H1 (cell line): ENCODE data around the gene ACAD10. TPM values are rescaled to one million over a fixed set of nuclear protein-coding genes. Genes with fewer than 3 reads are reported as not detected.
A peak's percentile ranks its signal among the peaks of the same experiment; 100 is the strongest.

Source experiments
- CTCF ChIA-PET: fragments of 300-600 bp; sonication (Branson Sonifier 250); formaldehyde crosslinking; loops from one replicate; lab custom pipeline; 2021; ENCODE audit not compliant: partially characterized antibody; lab: Charles Lee
- POLR2A ChIA-PET: fragments of 300-600 bp; sonication (Branson Sonifier 250); formaldehyde crosslinking; loops from one replicate; lab custom pipeline; 2021; ENCODE audit warnings: inconsistent platforms; ENCODE audit not compliant: partially characterized antibody; lab: Charles Lee
- DNase-seq, 2 experiments: peaks; one replicate each; pipeline versions ENCODE4 v3.0.0 to v3.0.0-alpha.2; 2010 to 2022; ENCODE audit warnings: low spot score in 2 of 2, low read depth in 1 of 2, mixed read lengths in 1 of 2
- FAIRE-seq: peaks from 2 replicates; lab custom pipeline; 2011; peaks lifted over from hg19 to GRCh38; lab: Jason Lieb, UNC
- H2AFZ ChIP-seq: 2 replicates; pipeline ENCODE4 v1.8.1; 2012; ENCODE audit warnings: low read length, inconsistent platforms
- H2AK5ac ChIP-seq: 2 replicates; pipeline ENCODE4 v1.6.1; 2013; ENCODE audit warnings: low read depth, low read length
- H2BK120ac ChIP-seq: replicated peaks from 2 replicates; pipeline ENCODE3; 2013; ENCODE audit warnings: low read depth, low read length, inconsistent platforms
- H2BK12ac ChIP-seq: 2 replicates; pipeline ENCODE4 v1.6.1; 2013; ENCODE audit warnings: low read depth, low read length
- H2BK15ac ChIP-seq: 2 replicates; pipeline ENCODE4 v1.6.1; 2013; ENCODE audit warnings: low read length
- H2BK20ac ChIP-seq: 2 replicates; pipeline ENCODE4 v1.6.1; 2013; ENCODE audit warnings: low read length
- H2BK5ac ChIP-seq: 2 replicates; pipeline ENCODE4 v1.6.1; 2013; ENCODE audit warnings: low read depth, low read length
- H3K14ac ChIP-seq: 2 replicates; pipeline ENCODE4 v1.6.1; 2013; ENCODE audit warnings: inconsistent platforms; ENCODE audit not compliant: insufficient read length
- H3K18ac ChIP-seq: 2 replicates; pipeline ENCODE4 v1.6.1; 2013; ENCODE audit warnings: low read length; ENCODE audit errors: extremely low read depth
- H3K23ac ChIP-seq: 2 replicates; pipeline ENCODE4 v1.6.1; 2013; ENCODE audit warnings: inconsistent platforms; ENCODE audit not compliant: insufficient read length
- H3K23me2 ChIP-seq: 2 replicates; pipeline ENCODE4 v1.6.1; 2013; ENCODE audit warnings: low read depth, low read length
- H3K27ac ChIP-seq: 2 replicates; pipeline ENCODE4 v1.6.1; 2011; ENCODE audit warnings: low read depth, low read length, inconsistent platforms
- H3K27me3 ChIP-seq, 4 experiments: replicated peaks in 1 of 4; 1 replicate in 1 of 4; 2 replicates in 3 of 4; pipeline versions ENCODE4 v1.6.1 to v1.8.1; 2011 to 2013; ENCODE audit warnings: low read length in 3 of 4, mild to moderate bottlenecking in 3 of 4, inconsistent platforms in 2 of 4, mixed read lengths in 2 of 4, moderate library complexity in 1 of 4; ENCODE audit not compliant: control insufficient read depth in 3 of 4, insufficient read depth in 3 of 4; ENCODE audit errors: extremely low read depth in 1 of 4
- H3K36me3 ChIP-seq, 4 experiments: 2 replicates each; pipeline versions ENCODE4 v1.6.1 to v1.8.1; 2011 to 2013; ENCODE audit warnings: mild to moderate bottlenecking in 4 of 4, low read length in 3 of 4, moderate library complexity in 2 of 4, control low read depth in 1 of 4, inconsistent platforms in 1 of 4; ENCODE audit not compliant: insufficient read depth in 4 of 4, control insufficient read depth in 2 of 4
- H3K4ac ChIP-seq: replicated peaks from 2 replicates; pipeline ENCODE3; 2013; ENCODE audit warnings: low read length, low read depth, mixed read lengths, inconsistent platforms; ENCODE audit not compliant: insufficient read length
- H3K4me1 ChIP-seq, 4 experiments: replicated peaks in 1 of 4; 1 replicate in 1 of 4; 2 replicates in 3 of 4; pipeline versions ENCODE4 v1.6.1 to v1.8.1; 2011 to 2013; ENCODE audit warnings: low read length in 3 of 4, inconsistent platforms in 2 of 4, mixed read lengths in 1 of 4; ENCODE audit not compliant: insufficient read depth in 4 of 4, control insufficient read depth in 3 of 4
- H3K4me2 ChIP-seq, 2 experiments: 2 replicates each; pipeline versions ENCODE4 v1.6.1 to v1.8.1; 2011 to 2013; ENCODE audit warnings: low read depth in 2 of 2, low read length in 2 of 2, control low read depth in 1 of 2, inconsistent platforms in 1 of 2, mild to moderate bottlenecking in 1 of 2; ENCODE audit not compliant: insufficient read depth in 1 of 2
- H3K4me3 ChIP-seq, 4 experiments: fragments of 200-600, 300-600 bp in 1 of 4; sonication (generic), shearing (Covaris generic), sonication (Bioruptor Twin) in 1 of 4; 2 replicates each; pipeline versions ENCODE4 v1.5.1 to v1.8.1; 2011 to 2016; ENCODE audit warnings: low read length in 4 of 4, low read depth in 3 of 4, control low read depth in 2 of 4, inconsistent platforms in 2 of 4, mild to moderate bottlenecking in 2 of 4, mixed read lengths in 1 of 4, moderate library complexity in 1 of 4; ENCODE audit not compliant: insufficient read depth in 2 of 4; ENCODE audit errors: extremely low read depth in 1 of 4
- H3K56ac ChIP-seq: replicated peaks from 2 replicates; pipeline ENCODE3; 2013; ENCODE audit warnings: low read depth, mild to moderate bottlenecking, mixed read lengths, low read length, inconsistent platforms; ENCODE audit not compliant: insufficient read length
- H3K79me1 ChIP-seq: 2 replicates; pipeline ENCODE4 v1.6.1; 2013; ENCODE audit warnings: low read depth, low read length, control low read depth
- H3K79me2 ChIP-seq, 2 experiments: 2 replicates each; pipeline versions ENCODE4 v1.6.1 to v1.8.1; 2012 to 2013; ENCODE audit warnings: low read length in 2 of 2, mild to moderate bottlenecking in 2 of 2, inconsistent platforms in 1 of 2; ENCODE audit not compliant: insufficient read depth in 2 of 2, control insufficient read depth in 1 of 2
- H3K9ac ChIP-seq, 4 experiments: replicated peaks in 1 of 4; 1 replicate in 1 of 4; 2 replicates in 3 of 4; pipeline versions ENCODE4 v1.6.1 to v1.8.1; 2011 to 2013; ENCODE audit warnings: low read depth in 3 of 4, low read length in 3 of 4, control low read depth in 2 of 4, mild to moderate bottlenecking in 2 of 4, moderate library complexity in 2 of 4, inconsistent platforms in 1 of 4; ENCODE audit errors: extremely low read depth in 1 of 4
- H3K9me3 ChIP-seq, 2 experiments: 2 replicates each; pipeline versions ENCODE4 v1.6.1 to v1.8.1; 2012 to 2013; ENCODE audit warnings: mild to moderate bottlenecking in 2 of 2, moderate library complexity in 2 of 2, control low read depth in 1 of 2, inconsistent platforms in 1 of 2, low read depth in 1 of 2, low read length in 1 of 2, mixed read lengths in 1 of 2; ENCODE audit not compliant: insufficient read depth in 2 of 2
- H4K20me1 ChIP-seq, 2 experiments: replicated peaks in 1 of 2; 2 replicates each; pipeline versions ENCODE3 to v1.8.1; 2011 to 2013; ENCODE audit warnings: inconsistent platforms in 2 of 2, low read length in 2 of 2, mild to moderate bottlenecking in 1 of 2; ENCODE audit not compliant: insufficient read depth in 2 of 2, control insufficient read depth in 1 of 2
- H4K5ac ChIP-seq: 2 replicates; pipeline ENCODE4 v1.6.1; 2013; ENCODE audit warnings: low read length, low read depth, mixed read lengths, inconsistent platforms; ENCODE audit not compliant: insufficient read length
- H4K8ac ChIP-seq: 2 replicates; pipeline ENCODE4 v1.8.0; 2013; ENCODE audit warnings: mild to moderate bottlenecking, moderate library complexity, low read length, inconsistent platforms; ENCODE audit not compliant: insufficient read depth; ENCODE audit errors: extremely low read depth
- H4K91ac ChIP-seq: replicated peaks from 2 replicates; pipeline ENCODE3; 2013; ENCODE audit warnings: low read length, mixed read lengths, inconsistent platforms; ENCODE audit not compliant: insufficient read length
- CTBP2 ChIP-seq: IDR thresholded peaks from 2 replicates; pipeline ENCODE4 v1.7.0; 2011; ENCODE audit warnings: borderline replicate concordance, mild to moderate bottlenecking, moderate library complexity, mixed read lengths, low read length; ENCODE audit not compliant: insufficient read depth, insufficient read length
- EP300 ChIP-seq, 2 experiments: IDR thresholded peaks; 1 replicate in 1 of 2; 2 replicates in 1 of 2; pipeline ENCODE4 v1.6.1; 2011 to 2012; ENCODE audit warnings: low read depth in 2 of 2, low read length in 2 of 2, mild to moderate bottlenecking in 2 of 2, borderline replicate concordance in 1 of 2, inconsistent platforms in 1 of 2, moderate library complexity in 1 of 2
- RXRA ChIP-seq: IDR thresholded peaks from 2 replicates; pipeline ENCODE4 v1.6.1; 2011; ENCODE audit warnings: low read depth, mild to moderate bottlenecking, low read length, moderate library complexity; ENCODE audit not compliant: insufficient read depth
- WGBS, 2 experiments: shearing (Covaris generic) in 1 of 2; methylation state at CpG; one replicate each; pipeline versions ENCODE4 v1.1.6 to v1.1.7; 2013 to 2015; ENCODE audit warnings: low lambda C conversion rate in 2 of 2, mixed read lengths in 2 of 2, inconsistent platforms in 1 of 2, low coverage in 1 of 2, missing lambda C conversion rate in 1 of 2; ENCODE audit not compliant: insufficient replicate concordance in 2 of 2, insufficient coverage in 1 of 2, insufficient read length in 1 of 2; ENCODE audit errors: extremely low coverage in 1 of 2, missing lambda C conversion rate in 1 of 2; 5-methylcytosine and 5-hydroxymethylcytosine counted together
- polyA plus RNA-seq, 7 experiments: library from polyadenylated mRNA; depleted of rRNA in 3 of 7; stranded (reverse) in 5 of 7; unstranded in 2 of 7; fragments of >200 nt in 5 of 7; fragments of 200-250 nt in 2 of 7; gene quantifications; 1 replicate in 5 of 7; 2 replicates in 1 of 7; 4 replicates in 1 of 7; pipeline versions ENCODE4 v1.2.1 to v1.2.3, GENCODE V29; 2011 to 2013; ENCODE audit warnings: missing spikeins in 2 of 7, mixed read lengths in 2 of 7
- total RNA-seq: library from RNA; stranded (reverse); fragmentation: NEBNext Ultra II Directional; extraction: Animal tissue kit (Norgen Biotek cat#: 25700); gene quantifications from 2 replicates; pipeline ENCODE4 v1.2.1, GENCODE V29; 2021

ACAD10 gene
- total and polyA plus RNA-seq, 2 of the 8 experiments (the other 6 are each of a cell fraction or from before 2014, with no cell fraction given): 17.3 to 23.3 TPM

DNA sequence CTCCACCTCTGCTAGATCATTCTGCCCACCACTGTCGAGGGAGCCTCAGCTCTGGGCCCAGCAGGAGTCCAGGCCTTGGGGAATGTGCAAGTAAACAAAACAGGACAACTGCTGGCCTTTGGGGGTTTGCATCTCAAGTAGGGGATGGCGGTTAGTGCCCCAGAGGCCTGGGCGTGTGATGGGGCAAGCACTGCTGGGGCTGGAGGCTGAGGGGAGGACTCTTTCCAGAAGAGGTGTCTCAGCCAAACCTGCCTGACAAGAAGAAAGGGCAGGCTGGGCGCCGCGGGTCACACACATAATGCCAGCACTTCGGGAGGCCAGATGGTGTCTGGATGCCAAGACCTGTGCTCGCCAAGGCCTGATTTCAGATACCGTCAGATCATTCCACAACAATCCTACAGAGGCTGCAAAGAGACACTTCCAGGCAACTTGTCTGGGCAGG lies 72.3 kb downstream of the ACAD10 start:
- WGBS, 2 experiments: 88% methylated on average over 9 of the region's 9 CpGs; no CpG with 5 or more reads in 1 of the 2 experiments
- DNase-seq (peak in 1 of 2 experiments; percentile 54), FAIRE-seq (no peak)
- no peaks in the 10 kb centered on the region for H3K36me3 ChIP-seq
- CTCF ChIA-PET: interaction anchor here (0.7 to 9.1 kb wide), 7 partner anchors 10 to 86 kb away, joined by 3 to 165 read pairs (median 3); no protein-coding TSS in a partner anchor
- H4K5ac ChIP-seq: no peak overlapping the region
- no peak overlapping the region for H3K23ac ChIP-seq
- no peak overlapping the region for H4K91ac ChIP-seq
- H2AK5ac ChIP-seq: no peak overlapping the region
- no peaks in the 10 kb centered on the region for H3K9me3 ChIP-seq
- H4K8ac ChIP-seq: peak overlapping the region; percentile 43; the same call in 1 of the 2 replicates
- H3K9ac ChIP-seq: no peak overlapping the region; a peak in 1 of 7 replicates
- H3K79me2 ChIP-seq: no peaks in the 10 kb centered on the region
- no peak overlapping the region for H3K4me3 ChIP-seq
- H2BK12ac ChIP-seq: 0 out of 2 replicates have a peak overlapping the region, but pooled peaks have one; percentile 39
- no peak overlapping the region for H2BK20ac ChIP-seq
- peaks cover 0 to 11% (median 8%) of the 10 kb centered on the region in 4 experiments; a peak in 2 of 7 replicates for H3K4me1 ChIP-seq
- H3K27me3 ChIP-seq: no peaks in the 10 kb centered on the region
- peaks cover 0 to 4% of the 10 kb centered on the region in 2 experiments for H4K20me1 ChIP-seq
- 0 out of 4 replicates have a peak overlapping the region, but pooled peaks of 1 of the 2 experiments have one; percentile 4 for H3K4me2 ChIP-seq
- no peak overlapping the region for H3K56ac ChIP-seq
- H3K27ac ChIP-seq: no peak overlapping the region
- no peak overlapping the region for H3K14ac ChIP-seq
- H2BK15ac ChIP-seq: no peak overlapping the region
- POLR2A ChIA-PET: interaction anchor here (0.6 to 4.5 kb wide), 4 partner anchors 9 to 117 kb away, joined by 3 to 18 read pairs (median 6); partner anchors contain the start of gene ALDH2
- H3K18ac ChIP-seq: peak overlapping the region; percentile 48; the same call in 1 of the 2 replicates
- H2AFZ ChIP-seq: no peak overlapping the region
- H3K79me1 ChIP-seq: no peaks in the 10 kb centered on the region
- H3K23me2 ChIP-seq: no peaks in the 10 kb centered on the region
- H2BK5ac ChIP-seq: no peak overlapping the region; the same call in 1 of the 2 replicates
- H3K4ac ChIP-seq: no peak overlapping the region
- H2BK120ac ChIP-seq: no peak overlapping the region
- TF ChIP-seq RXRA: no peak
- TF ChIP-seq CTBP2: no peak
- peak in 1 of 2 experiments; percentile 13; a peak in 1 of 3 replicates for TF ChIP-seq EP300 (IDR thresholded peaks at IDR 0.05; ENCODE audit: borderline replicate concordance in 1 of 2, low read depth in 2 of 2, low read length in 2 of 2)
